Mesenchymal stem cell (in vitro differentiated cells and primary cell): ENCODE results near the gene TSSK6.
A peak's percentile ranks its signal among the peaks of the same experiment; 100 is the strongest.

Experiments
- DNase-seq: peaks from one replicate; pipeline ENCODE4 v3.0.0-alpha.2; 2013
- H2AFZ ChIP-seq: one replicate; pipeline ENCODE4 v1.6.1; 2013; ENCODE audit warnings: low read depth, mild to moderate bottlenecking, control low read depth, inconsistent platforms, low read length, moderate library complexity
- H2AK5ac ChIP-seq: 2 replicates; pipeline ENCODE4 v1.6.1; 2013; ENCODE audit warnings: low read length, moderate library complexity, mild to moderate bottlenecking, inconsistent platforms; ENCODE audit not compliant: severe bottlenecking
- H2BK120ac ChIP-seq: one replicate; pipeline ENCODE4 v1.6.1; 2013; ENCODE audit warnings: low read depth, mild to moderate bottlenecking, inconsistent platforms, low read length, moderate library complexity
- H2BK12ac ChIP-seq, 2 experiments: one replicate each; pipeline ENCODE4 v1.6.1; 2013; ENCODE audit warnings: inconsistent platforms in 2 of 2, low read length in 2 of 2, mild to moderate bottlenecking in 2 of 2, moderate library complexity in 2 of 2, control low read depth in 1 of 2
- H2BK15ac ChIP-seq: one replicate; pipeline ENCODE4 v1.6.1; 2013; ENCODE audit warnings: mild to moderate bottlenecking, low read depth, inconsistent platforms; ENCODE audit not compliant: poor library complexity, severe bottlenecking
- H2BK5ac ChIP-seq: 2 replicates; pipeline ENCODE4 v1.6.1; 2013; ENCODE audit warnings: low read depth, mild to moderate bottlenecking, low read length, control low read depth, inconsistent platforms; ENCODE audit not compliant: poor library complexity, severe bottlenecking
- H3K14ac ChIP-seq, 2 experiments: one replicate each; pipeline ENCODE4 v1.6.1; 2013; ENCODE audit warnings: inconsistent platforms in 2 of 2, low read length in 2 of 2, control low read depth in 1 of 2, mild to moderate bottlenecking in 1 of 2, moderate library complexity in 1 of 2
- H3K18ac ChIP-seq, 2 experiments: one replicate each; pipeline ENCODE4 v1.6.1; 2013; ENCODE audit warnings: inconsistent platforms in 2 of 2, low read length in 2 of 2, control low read depth in 1 of 2, low read depth in 1 of 2, mild to moderate bottlenecking in 1 of 2
- H3K23ac ChIP-seq, 2 experiments: one replicate each; pipeline ENCODE4 v1.6.1; 2013; ENCODE audit warnings: inconsistent platforms in 2 of 2, low read length in 2 of 2, mild to moderate bottlenecking in 2 of 2, moderate library complexity in 2 of 2, control low read depth in 1 of 2
- H3K27ac ChIP-seq: 2 replicates; pipeline ENCODE4 v1.5.1; 2013; ENCODE audit warnings: mild to moderate bottlenecking, moderate library complexity, low read length, control low read depth, inconsistent platforms; ENCODE audit not compliant: poor library complexity, severe bottlenecking
- H3K27me3 ChIP-seq, 2 experiments: 2 replicates each; pipeline versions ENCODE4 v1.6.1 to v1.7.0; 2013; ENCODE audit warnings: low read length in 2 of 2, mild to moderate bottlenecking in 2 of 2, moderate library complexity in 2 of 2, control low read depth in 1 of 2, inconsistent platforms in 1 of 2; ENCODE audit not compliant: control insufficient read depth in 1 of 2, insufficient read depth in 1 of 2
- H3K36me3 ChIP-seq, 2 experiments: 2 replicates each; pipeline versions ENCODE4 v1.6.1 to v1.7.0; 2013; ENCODE audit warnings: low read length in 2 of 2, control low read depth in 1 of 2, inconsistent platforms in 1 of 2, low read depth in 1 of 2, mild to moderate bottlenecking in 1 of 2; ENCODE audit not compliant: insufficient read depth in 2 of 2, control insufficient read depth in 1 of 2
- H3K4ac ChIP-seq, 2 experiments: one replicate each; pipeline ENCODE4 v1.6.1; 2013; ENCODE audit warnings: inconsistent platforms in 2 of 2, low read length in 2 of 2, mild to moderate bottlenecking in 2 of 2, moderate library complexity in 2 of 2, control low read depth in 1 of 2, low read depth in 1 of 2
- H3K4me1 ChIP-seq: 2 replicates; pipeline ENCODE4 v1.6.1; 2013; ENCODE audit warnings: low read depth, low read length, control low read depth; ENCODE audit not compliant: control insufficient read depth, insufficient read depth
- H3K4me2 ChIP-seq: 2 replicates; pipeline ENCODE4 v1.6.1; 2013; ENCODE audit warnings: low read length, mild to moderate bottlenecking, inconsistent platforms; ENCODE audit not compliant: poor library complexity, severe bottlenecking
- H3K4me3 ChIP-seq, 2 experiments: 2 replicates each; pipeline versions ENCODE4 v1.5.1 to v1.7.0; 2013; ENCODE audit warnings: low read length in 2 of 2, mild to moderate bottlenecking in 2 of 2, control low read depth in 1 of 2, low read depth in 1 of 2; ENCODE audit not compliant: insufficient read depth in 1 of 2
- H3K79me1 ChIP-seq: replicated peaks from 2 replicates; pipeline ENCODE4 v1.6.1; 2013; ENCODE audit warnings: mild to moderate bottlenecking, control low read depth, low read length, inconsistent platforms; ENCODE audit not compliant: poor library complexity, severe bottlenecking
- H3K9ac ChIP-seq: 2 replicates; pipeline ENCODE4 v1.7.0; 2013; ENCODE audit warnings: mild to moderate bottlenecking, low read length, moderate library complexity
- H3K9me3 ChIP-seq: 2 replicates; pipeline ENCODE4 v1.7.0; 2013; ENCODE audit warnings: mild to moderate bottlenecking, low read length; ENCODE audit not compliant: control insufficient read depth
- H4K8ac ChIP-seq: one replicate; pipeline ENCODE4 v1.6.1; 2013; ENCODE audit warnings: inconsistent platforms, mild to moderate bottlenecking, low read length, moderate library complexity
- H4K91ac ChIP-seq: one replicate; pipeline ENCODE4 v1.6.1; 2013; ENCODE audit warnings: mild to moderate bottlenecking, low read length, inconsistent platforms
- WGBS: methylation state at CpG from one replicate; pipeline ENCODE4 v1.1.7; 2013; ENCODE audit warnings: mixed read lengths; 5-methylcytosine and 5-hydroxymethylcytosine counted together

Gene TSSK6

GRCh38 chr19:19499272-19499995, 15.9 kb downstream of the TSSK6 start:
- H3K18ac ChIP-seq, result no peak overlapping the region
- H3K36me3 ChIP-seq, result peaks cover 93 to 94% of the 10 kb centered on the region in 2 experiments
- H2BK5ac ChIP-seq, result no peak overlapping the region
- H2BK120ac ChIP-seq, result no peak overlapping the region
- H4K8ac ChIP-seq, result no peak overlapping the region
- no peak overlapping the region for H3K14ac ChIP-seq
- H4K91ac ChIP-seq, result no peak overlapping the region
- no peaks in the 10 kb centered on the region for H3K9me3 ChIP-seq
- H3K79me1 ChIP-seq, result peaks cover 66% of the 10 kb centered on the region
- H3K23ac ChIP-seq, result no peak overlapping the region
- H2BK15ac ChIP-seq, result no peak overlapping the region
- no peak for DNase-seq
- 96% methylated on average over 18 of the region's 18 CpGs for WGBS
- H2BK12ac ChIP-seq, result no peak overlapping the region
- no peak overlapping the region for H3K4me3 ChIP-seq
- H2AFZ ChIP-seq, result no peak overlapping the region
- no peak overlapping the region for H3K4me2 ChIP-seq
- H3K27me3 ChIP-seq, result no peaks in the 10 kb centered on the region
- H2AK5ac ChIP-seq, result no peak overlapping the region
- no peaks in the 10 kb centered on the region for H3K4me1 ChIP-seq
- no peak overlapping the region for H3K9ac ChIP-seq
- no peak overlapping the region for H3K27ac ChIP-seq
- no peak overlapping the region for H3K4ac ChIP-seq

- no peak overlapping the region for H3K4ac ChIP-seq
- no peak overlapping the region for H2BK120ac ChIP-seq
- no peak overlapping the region for H2BK12ac ChIP-seq
- no peak overlapping the region for H3K18ac ChIP-seq
- no peak overlapping the region for H2BK15ac ChIP-seq
- 98% methylated on average over 33 of the region's 33 CpGs for WGBS
- no peak for DNase-seq
- H2AFZ ChIP-seq, result no peak overlapping the region
- H3K23ac ChIP-seq, result no peak overlapping the region
- no peaks in the 10 kb centered on the region for H3K27me3 ChIP-seq
- H3K4me1 ChIP-seq, result no peaks in the 10 kb centered on the region
- H2BK5ac ChIP-seq, result no peak overlapping the region
- H4K8ac ChIP-seq, result no peak overlapping the region
- no peak overlapping the region for H3K4me3 ChIP-seq
- H3K9me3 ChIP-seq, result no peaks in the 10 kb centered on the region
- H3K9ac ChIP-seq, result no peak overlapping the region
- H3K4me2 ChIP-seq, result no peak overlapping the region
- H3K79me1 ChIP-seq, result peaks cover 69% of the 10 kb centered on the region
- no peak overlapping the region for H2AK5ac ChIP-seq
- H4K91ac ChIP-seq, result no peak overlapping the region
- no peak overlapping the region for H3K14ac ChIP-seq
- H3K27ac ChIP-seq, result no peak overlapping the region
- H3K36me3 ChIP-seq, result peaks cover 92 to 93% of the 10 kb centered on the region in 2 experiments
Measured at GRCh38 chr19:19498255-19498991, 16.9 kb downstream of the TSSK6 start.

- Histone ChIP-seq H2BK5ac (no peak overlapping the region), H4K91ac (no peak overlapping the region), H3K9ac (no peak overlapping the region), H2BK15ac (no peak overlapping the region), H3K23ac (no peak overlapping the region), H2BK120ac (no peak overlapping the region), H2AK5ac (no peak overlapping the region), H3K27me3 (no peaks in the 10 kb centered on the region), H3K36me3 (peaks cover 86 to 92% of the 10 kb centered on the region in 2 experiments), H3K9me3 (no peaks in the 10 kb centered on the region), H3K27ac (no peak overlapping the region), H3K4me2 (no peak overlapping the region), H2AFZ (no peak overlapping the region), H2BK12ac (no peak overlapping the region), H3K18ac (no peak overlapping the region), H3K4me3 (peak overlapping the region in 1 of 2 experiments; percentile 5), H3K4ac (no peak overlapping the region), H3K79me1 (peaks cover 64% of the 10 kb centered on the region), H3K14ac (no peak overlapping the region), H4K8ac (no peak overlapping the region), H3K4me1 (no peaks in the 10 kb centered on the region)
- WGBS, result 97% methylated on average over 30 of the region's 30 CpGs
- no peak for DNase-seq
Measured at GRCh38 chr19:19495614-19496603, 19.4 kb downstream of the TSSK6 start.
